Muscle of leg (tissue), 11 donors: Measurements from ENCODE around the gene ACYP2. TPM values are rescaled to one million over a fixed set of nuclear protein-coding genes. Genes with fewer than 3 reads are reported as not detected.
A peak's percentile ranks its signal among the peaks of the same experiment; 100 is the strongest.
"Not testable (repeated sequence)": the region's sequence is repeated elsewhere in the genome, so short reads cannot be mapped to it uniquely, and the experiment has no call there.

Experiments used
- DNase-seq: peaks from one replicate; pipeline ENCODE4 v3.0.0; 2013
- H3K27ac ChIP-seq: one replicate; pipeline ENCODE4 v1.5.1; 2013; ENCODE audit warnings: mild to moderate bottlenecking, low read length, control low read depth
- H3K27me3 ChIP-seq: one replicate; pipeline ENCODE4 v1.6.1; 2013; ENCODE audit warnings: low read length; ENCODE audit not compliant: control insufficient read depth, insufficient read depth
- H3K36me3 ChIP-seq: one replicate; pipeline ENCODE4 v1.6.1; 2013; ENCODE audit warnings: low read length; ENCODE audit not compliant: control insufficient read depth, insufficient read depth
- H3K4me1 ChIP-seq: one replicate; pipeline ENCODE4 v1.6.1; 2013; ENCODE audit warnings: low read length; ENCODE audit not compliant: control insufficient read depth, insufficient read depth
- H3K4me3 ChIP-seq: one replicate; pipeline ENCODE4 v1.5.1; 2013; ENCODE audit warnings: low read length, control low read depth
- H3K9me3 ChIP-seq: replicated peaks from 2 replicates; pipeline ENCODE4 v1.6.1; 2013; ENCODE audit warnings: low read depth, low read length; ENCODE audit not compliant: control insufficient read depth
- WGBS: methylation state at CpG from one replicate; pipeline ENCODE4 v1.1.5; 2013; ENCODE audit warnings: missing lambda C conversion rate; ENCODE audit not compliant: insufficient coverage; 5-methylcytosine and 5-hydroxymethylcytosine counted together
- polyA plus RNA-seq, 8 donors: library from polyadenylated mRNA; unstranded; fragments of 120-200 nt; gene quantifications; one replicate each; pipeline versions ENCODE4 v1.2.1 to v1.2.3, GENCODE V29; 2013; ENCODE audit warnings: inconsistent platforms in 1 of 8, low replicate concordance in 1 of 8; ENCODE audit not compliant: insufficient read length in 8 of 8, insufficient read depth in 1 of 8
- total RNA-seq: library from RNA; stranded (reverse); fragments of 120-200 nt; gene quantifications from one replicate; pipeline ENCODE4 v1.2.4, GENCODE V29; 2013

The ACYP2 gene
- total and polyA plus RNA-seq, 9 donors: 16.7 to 27.1 (median 22.8) TPM

DNA sequence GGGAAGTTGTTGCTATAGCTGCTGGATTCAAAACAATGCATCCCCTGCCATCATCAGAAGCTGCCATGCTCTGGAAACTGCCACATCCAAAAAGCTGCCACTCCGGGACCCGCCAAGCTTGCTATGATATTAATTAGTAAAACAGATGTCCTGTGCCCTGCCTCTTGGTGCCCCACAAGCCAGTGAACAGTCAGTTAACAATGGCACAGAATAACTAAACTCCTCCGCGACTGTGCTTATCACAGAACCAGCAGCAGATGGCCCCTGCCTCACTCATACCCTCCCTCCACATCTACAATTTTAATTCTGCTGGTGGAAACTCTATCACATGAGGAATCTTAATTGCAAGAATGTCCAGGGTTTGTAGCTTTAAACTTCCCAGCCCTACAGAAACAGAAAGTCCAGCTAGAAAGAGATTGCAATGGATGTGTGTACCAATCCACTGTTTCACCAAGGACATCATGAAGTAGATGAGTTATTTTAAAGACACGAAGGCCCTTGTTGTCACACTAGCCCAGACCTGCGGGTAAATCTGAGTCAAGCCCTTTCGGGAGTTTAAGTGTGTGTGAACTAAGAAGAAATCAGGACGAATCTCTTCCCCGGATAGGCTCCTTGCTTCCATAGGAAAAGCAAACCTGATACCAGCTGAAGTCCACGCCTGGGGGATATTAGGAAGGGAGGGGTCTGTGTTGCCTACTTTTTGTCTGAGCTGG is 7.4 kb upstream of the ACYP2 start:
- no peak overlapping the region for H3K4me3 ChIP-seq
- no peaks in the 10 kb centered on the region for H3K27me3 ChIP-seq
- no peak for DNase-seq
- no peaks in the 10 kb centered on the region for H3K36me3 ChIP-seq
- no peaks in the 10 kb centered on the region for H3K9me3 ChIP-seq
- 77% methylated on average over 4 of the region's 10 CpGs for WGBS
- peaks cover 2% of the 10 kb centered on the region for H3K4me1 ChIP-seq
- H3K27ac ChIP-seq: no peak overlapping the region

DNA sequence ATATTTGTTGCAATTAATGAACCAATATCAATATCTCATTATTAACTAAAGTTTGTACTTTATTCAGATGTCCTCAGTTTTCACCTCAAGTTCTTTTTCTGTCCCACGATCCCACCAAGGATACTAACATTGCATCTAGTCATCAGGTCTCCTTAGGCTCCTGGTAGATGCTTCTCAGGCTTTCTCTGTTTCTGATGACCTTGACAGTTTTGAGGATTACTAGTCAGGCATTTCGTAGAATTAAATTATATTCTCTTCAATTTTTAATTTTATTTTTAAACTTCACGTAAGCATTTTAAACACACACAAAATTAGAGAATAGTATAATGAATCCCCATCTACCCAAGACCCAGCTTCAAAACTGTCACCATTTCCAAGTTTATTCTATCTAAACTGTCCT is 5.6 kb upstream of the ACYP2 start:
- Histone ChIP-seq H3K4me1 (peaks cover 7% of the 10 kb centered on the region), H3K4me3 (no peak overlapping the region), H3K36me3 (no peaks in the 10 kb centered on the region), H3K27ac (no peak overlapping the region), H3K9me3 (no peaks in the 10 kb centered on the region), H3K27me3 (no peaks in the 10 kb centered on the region)
- no peak for DNase-seq
- WGBS: 60% methylated on average over 1 of the region's 3 CpGs

DNA sequence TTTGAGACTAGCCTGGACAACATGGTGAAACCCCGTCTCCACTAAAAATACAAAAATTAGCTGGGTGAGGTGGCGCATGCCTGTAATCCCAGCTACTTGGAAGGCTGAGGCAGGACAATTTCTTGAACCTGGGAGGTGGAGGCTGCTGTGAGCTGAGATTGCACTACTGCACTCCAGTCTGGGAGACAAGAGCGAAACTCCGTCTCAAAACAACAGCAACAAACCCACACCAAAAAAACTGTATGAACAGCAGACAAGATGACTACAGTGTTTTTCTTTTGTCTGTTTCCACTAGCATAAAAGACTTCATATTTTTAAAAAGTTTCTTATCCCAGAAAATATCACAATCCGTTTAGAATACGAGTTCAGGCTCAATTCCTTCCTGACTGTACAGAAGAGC is 936 bp upstream of the ACYP2 start:
- DNase-seq, H3K4me1 ChIP-seq, H3K27me3 ChIP-seq, H3K9me3 ChIP-seq, H3K36me3 ChIP-seq: not testable (repeated sequence)
- peak overlapping the region; percentile 90 for H3K4me3 ChIP-seq
- H3K27ac ChIP-seq: peak overlapping the region; percentile 100
- WGBS: 84% methylated on average over 6 of the region's 6 CpGs

GRCh38 chr2:54114936-54115283 is 505 bp upstream of the ACYP2 start:
- WGBS: no CpG with 5 or more reads among the region's 3 CpGs
- Histone ChIP-seq H3K36me3 (no peaks in the 10 kb centered on the region), H3K9me3 (peaks cover 5% of the 10 kb centered on the region), H3K27ac (peak overlapping the region; percentile 100), H3K4me1 (peaks cover 5% of the 10 kb centered on the region), H3K4me3 (peak overlapping the region; percentile 90), H3K27me3 (no peaks in the 10 kb centered on the region)
- no peak for DNase-seq

DNA sequence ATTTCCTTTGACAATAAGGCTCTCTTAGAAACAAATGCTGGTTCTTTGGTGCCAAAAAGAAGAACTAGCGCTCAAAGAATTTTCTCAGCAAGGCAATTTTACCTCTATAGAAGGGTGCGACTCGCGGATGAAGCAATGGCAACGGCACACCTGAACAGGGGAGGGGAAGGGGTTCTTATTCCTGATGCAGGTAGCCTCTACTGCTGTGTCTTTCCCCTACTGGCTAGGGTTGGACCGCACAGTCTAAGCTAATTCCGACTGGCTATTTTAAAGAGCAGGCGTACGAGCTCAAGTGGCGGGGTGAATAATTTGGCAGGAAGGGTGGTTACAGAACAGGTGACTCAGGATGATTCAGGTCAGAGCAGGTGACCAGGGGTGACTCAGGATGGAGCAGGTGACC is 1.2 kb downstream of the ACYP2 start:
- H3K27me3 ChIP-seq, DNase-seq, H3K4me3 ChIP-seq, H3K4me1 ChIP-seq, H3K36me3 ChIP-seq, H3K27ac ChIP-seq: not testable (repeated sequence)
- WGBS: 100% methylated on average over 5 of the region's 10 CpGs
- H3K9me3 ChIP-seq: peaks cover 13% of the 10 kb centered on the region

GRCh38 chr2:54120950-54121349 is 5.5 kb downstream of the ACYP2 start:
- no peak overlapping the region for H3K27ac ChIP-seq

GRCh38 chr2:54122171-54122935 is 6.9 kb downstream of the ACYP2 start:
- H3K4me1 ChIP-seq: no peaks in the 10 kb centered on the region
- no peak for DNase-seq
- peaks cover 8% of the 10 kb centered on the region for H3K9me3 ChIP-seq
- WGBS: no CpG with 5 or more reads among the region's 3 CpGs
- no peaks in the 10 kb centered on the region for H3K27me3 ChIP-seq
- H3K4me3 ChIP-seq: no peak overlapping the region
- H3K36me3 ChIP-seq: no peaks in the 10 kb centered on the region
- no peak overlapping the region for H3K27ac ChIP-seq

More at GRCh38 chr2:54120950-54121349, 5.5 kb downstream of the ACYP2 start:
- no peak overlapping the region for H3K4me3 ChIP-seq
- peaks cover 13% of the 10 kb centered on the region for H3K9me3 ChIP-seq
- WGBS: 97% methylated on average over 8 of the region's 8 CpGs
- H3K27me3 ChIP-seq: no peaks in the 10 kb centered on the region
- H3K36me3 ChIP-seq: no peaks in the 10 kb centered on the region
- no peaks in the 10 kb centered on the region for H3K4me1 ChIP-seq
- no peak for DNase-seq

DNA sequence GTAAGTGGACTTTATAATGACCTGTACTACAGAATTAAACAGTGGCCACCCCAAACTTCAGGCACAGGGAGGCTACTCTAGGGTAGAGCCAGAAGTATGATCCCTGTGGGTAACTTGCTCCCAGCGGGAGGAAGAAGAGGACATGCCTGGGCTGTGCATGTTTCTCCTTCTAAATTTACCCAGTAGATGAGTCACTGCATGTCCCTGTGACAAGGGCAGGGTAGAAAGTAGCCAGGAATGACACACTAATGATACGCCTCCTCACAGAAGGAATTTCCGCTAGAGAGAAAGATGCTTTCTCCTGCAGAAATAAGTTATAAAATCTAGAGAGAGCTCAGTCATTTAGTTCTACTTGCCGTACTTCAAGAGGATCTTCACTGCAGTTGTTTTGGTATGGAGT is 7.5 kb downstream of the ACYP2 start:
- peaks cover 8% of the 10 kb centered on the region for H3K9me3 ChIP-seq
- no peak overlapping the region for H3K4me3 ChIP-seq
- no CpG with 5 or more reads among the region's 4 CpGs for WGBS
- no peaks in the 10 kb centered on the region for H3K4me1 ChIP-seq
- H3K36me3 ChIP-seq: no peaks in the 10 kb centered on the region
- DNase-seq: peak; percentile 41
- H3K27me3 ChIP-seq: no peaks in the 10 kb centered on the region
- H3K27ac ChIP-seq: peak overlapping the region; percentile 15

GRCh38 chr2:54127174-54127573 is 11.8 kb downstream of the ACYP2 start:
- H3K36me3 ChIP-seq, H3K27me3 ChIP-seq, H3K4me1 ChIP-seq, H3K9me3 ChIP-seq, H3K27ac ChIP-seq, H3K4me3 ChIP-seq, DNase-seq: not testable (repeated sequence)
- WGBS: 100% methylated on average over 1 of the region's 2 CpGs

DNA sequence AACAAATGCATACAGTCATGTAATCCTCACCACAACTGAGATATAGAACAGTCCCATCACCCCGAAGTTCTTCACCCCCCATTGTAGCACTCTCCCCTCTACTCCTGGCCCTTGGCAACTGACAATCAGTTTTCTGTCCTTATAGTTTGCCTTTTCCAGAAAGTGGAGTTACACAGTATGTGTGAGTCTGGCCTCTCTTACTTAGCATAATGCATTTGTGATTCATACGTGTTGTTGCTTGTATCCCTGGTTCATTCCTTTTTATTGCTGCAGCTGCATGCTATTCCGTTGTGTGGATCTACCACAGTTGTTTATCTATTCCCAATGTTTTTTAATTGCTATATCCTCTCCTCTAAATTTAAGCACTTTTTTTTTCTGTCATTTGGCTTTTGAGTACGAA is 17.6 kb downstream of the ACYP2 start:
- WGBS: 80% methylated on average over 1 of the region's 4 CpGs
- H3K4me1 ChIP-seq: no peaks in the 10 kb centered on the region
- no peak overlapping the region for H3K27ac ChIP-seq
- no peak overlapping the region for H3K4me3 ChIP-seq
- H3K36me3 ChIP-seq: no peaks in the 10 kb centered on the region
- no peaks in the 10 kb centered on the region for H3K9me3 ChIP-seq
- H3K27me3 ChIP-seq: no peaks in the 10 kb centered on the region
- no peak for DNase-seq
